ENCODE measurements around the gene SCGB3A1. TPM values are rescaled to one million over a fixed set of nuclear protein-coding genes. Genes with fewer than 3 reads are reported as not detected.

SCGB3A1 gene
- total and polyA plus RNA-seq, 5 donors, result not detected

- intact Hi-C loops (cut with DNase I), result no loop called here
- DNase-seq (peak in 1 of 3 donors; percentile 34), ATAC-seq (no peak)
- no peak overlapping the region for H3K27ac ChIP-seq (ENCODE audit: low read length)
- H3K4me3 ChIP-seq (ENCODE audit: low read length), result no peak overlapping the region
- no peaks in the 10 kb centered on the region for H3K4me1 ChIP-seq (ENCODE audit: control insufficient read depth, insufficient read depth, low read length)
- 74% methylated on average over 36 of the region's 36 CpGs for whole genome bisulfite sequencing
- no peaks in the 10 kb centered on the region for H3K27me3 ChIP-seq (ENCODE audit: control insufficient read depth, insufficient read depth)
- H3K9me3 ChIP-seq (ENCODE audit: control insufficient read depth, low read length), result no peaks in the 10 kb centered on the region
Measured at GRCh38 chr5:180631549-180632383, 40.5 kb upstream of the SCGB3A1 start.

GRCh38 chr5:180630426-180630825, 39.1 kb upstream of the SCGB3A1 start:
- intact Hi-C loops (cut with DNase I), result no loop called here
- Histone ChIP-seq H3K9me3 (ENCODE audit: control insufficient read depth, low read length) (no peaks in the 10 kb centered on the region), H3K27ac (ENCODE audit: low read length) (no peak overlapping the region), H3K27me3 (ENCODE audit: control insufficient read depth, insufficient read depth) (no peaks in the 10 kb centered on the region), H3K4me1 (ENCODE audit: control insufficient read depth, insufficient read depth, low read length) (no peaks in the 10 kb centered on the region), H3K4me3 (ENCODE audit: low read length) (no peak overlapping the region)
- DNase-seq (peak in 2 of 3 donors; percentile 46 to 57), ATAC-seq (no peak)
- WGBS, result 89% methylated on average over 22 of the region's 22 CpGs

DNA sequence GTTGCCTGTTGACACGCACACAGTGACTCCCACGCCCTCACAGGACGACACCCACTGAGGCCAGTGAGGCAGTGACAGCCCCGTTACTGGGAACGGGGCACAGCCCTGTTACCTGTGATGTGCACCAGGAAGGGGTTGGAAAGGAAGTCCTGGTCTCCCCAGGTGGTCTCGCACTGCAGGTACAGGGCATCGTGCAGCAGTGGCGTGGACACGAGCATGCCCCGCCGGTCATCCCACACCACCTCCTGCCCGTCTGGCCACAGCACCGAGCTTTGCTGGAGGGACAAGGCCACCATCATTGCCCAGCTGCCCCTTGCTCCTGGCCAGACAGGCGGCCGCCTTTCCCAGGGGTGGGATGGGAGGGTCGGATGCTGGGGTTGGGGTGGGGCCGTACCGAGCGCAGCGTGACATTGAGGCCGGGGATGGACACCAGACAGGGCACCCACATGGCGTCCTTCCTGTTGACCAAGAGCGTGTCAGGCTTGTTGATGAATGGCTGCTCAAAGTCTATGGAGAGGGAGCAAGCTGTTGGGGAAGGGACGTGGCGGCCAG, 38.6 kb upstream of the SCGB3A1 start:
- Histone ChIP-seq H3K27me3 (ENCODE audit: control insufficient read depth, insufficient read depth) (no peaks in the 10 kb centered on the region), H3K9me3 (ENCODE audit: control insufficient read depth, low read length) (no peaks in the 10 kb centered on the region), H3K27ac (ENCODE audit: low read length) (no peak overlapping the region), H3K4me3 (ENCODE audit: low read length) (no peak overlapping the region), H3K4me1 (ENCODE audit: control insufficient read depth, insufficient read depth, low read length) (no peaks in the 10 kb centered on the region)
- ATAC-seq, result no peak
- WGBS, result 89% methylated on average over 25 of the region's 25 CpGs
- peak in 2 of 3 donors; percentile 4 to 42 for DNase-seq
- intact Hi-C loops (cut with DNase I), result no loop called here

DNA sequence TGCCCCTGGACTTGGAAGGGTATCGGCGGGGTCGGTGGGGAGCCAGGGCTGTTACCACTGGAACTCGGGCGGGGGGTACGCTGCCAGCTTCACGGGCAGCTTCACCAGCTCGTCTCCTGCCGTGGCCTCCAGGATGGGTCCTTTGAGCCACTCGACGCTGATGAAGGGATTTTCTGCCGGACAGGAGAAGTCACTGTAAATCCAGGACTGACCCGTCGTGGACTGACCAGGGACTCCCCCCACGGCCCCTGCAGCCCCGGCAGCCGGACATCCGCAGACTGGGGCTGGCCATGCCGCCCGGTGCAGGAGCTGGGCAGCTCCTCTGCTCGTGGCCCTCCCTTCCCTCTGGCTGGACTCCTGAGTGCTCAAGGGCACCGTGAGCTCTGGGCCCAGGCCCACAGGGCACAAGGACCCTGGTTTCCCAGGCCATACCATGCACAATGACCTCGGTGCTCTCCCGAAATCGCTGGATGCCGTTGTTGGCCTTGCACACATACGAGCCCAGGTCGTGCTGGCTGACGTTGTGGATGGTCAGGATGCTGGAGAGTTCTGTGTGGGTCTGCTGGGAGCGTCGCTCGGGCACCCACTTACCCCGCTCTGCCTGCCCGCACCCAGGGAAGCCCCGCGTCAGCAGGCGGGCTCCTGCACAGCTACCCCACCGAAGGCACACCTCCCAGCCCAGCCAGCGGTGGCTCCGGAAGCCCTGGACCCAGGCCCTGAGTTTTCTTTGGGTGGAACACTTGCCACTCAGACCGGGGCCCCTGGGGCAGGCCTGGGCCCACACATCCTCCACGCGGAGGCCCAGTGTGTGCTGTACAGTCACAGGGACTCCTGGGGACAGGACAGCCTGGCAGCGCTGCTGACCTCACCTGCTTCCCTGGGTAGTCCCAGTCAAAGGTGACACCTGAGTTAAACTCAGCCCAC, 37.8 kb upstream of the SCGB3A1 start:
- Histone ChIP-seq H3K9me3 (ENCODE audit: control insufficient read depth, low read length) (no peaks in the 10 kb centered on the region), H3K27me3 (ENCODE audit: control insufficient read depth, insufficient read depth) (no peaks in the 10 kb centered on the region), H3K27ac (ENCODE audit: low read length) (no peak overlapping the region), H3K4me1 (ENCODE audit: control insufficient read depth, insufficient read depth, low read length) (no peaks in the 10 kb centered on the region), H3K4me3 (ENCODE audit: low read length) (no peak overlapping the region)
- intact Hi-C loops (cut with DNase I), result no loop called here
- 87% methylated on average over 44 of the region's 44 CpGs for WGBS
- DNase-seq (peak in 1 of 3 donors; percentile 45), ATAC-seq (no peak)

DNA sequence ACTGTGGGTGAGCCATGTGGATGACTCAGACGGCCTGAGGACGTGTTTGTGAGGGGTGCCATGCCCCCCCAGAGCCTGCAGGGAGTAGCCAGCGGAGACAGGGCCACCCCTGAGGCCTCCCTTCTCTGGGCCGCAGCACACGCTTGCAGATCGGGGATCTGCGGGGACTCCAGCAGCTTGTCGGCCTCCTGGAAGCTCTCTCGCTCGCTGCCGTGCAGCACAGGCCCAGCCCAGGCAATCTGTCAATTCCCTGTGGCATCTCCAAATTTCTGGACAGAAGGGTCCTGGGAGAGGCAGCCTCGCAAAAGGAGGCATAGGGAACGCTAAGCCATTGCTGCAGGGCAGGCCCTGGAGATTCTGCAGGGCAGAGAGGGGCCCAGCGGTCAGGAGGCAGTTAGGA, 36.9 kb upstream of the SCGB3A1 start:
- WGBS, result 82% methylated on average over 14 of the region's 14 CpGs
- intact Hi-C loops (cut with DNase I), result no loop called here
- no peak overlapping the region for H3K4me3 ChIP-seq (ENCODE audit: low read length)
- no peaks in the 10 kb centered on the region for H3K4me1 ChIP-seq (ENCODE audit: control insufficient read depth, insufficient read depth, low read length)
- DNase-seq (no peak), ATAC-seq (no peak)
- no peaks in the 10 kb centered on the region for H3K9me3 ChIP-seq (ENCODE audit: control insufficient read depth, low read length)
- H3K27ac ChIP-seq (ENCODE audit: low read length), result no peak overlapping the region
- H3K27me3 ChIP-seq (ENCODE audit: control insufficient read depth, insufficient read depth), result no peaks in the 10 kb centered on the region

GRCh38 chr5:180627386-180628120, 36.3 kb upstream of the SCGB3A1 start:
- DNase-seq (peak in 2 of 3 donors; percentile 20 to 24), ATAC-seq (no peak)
- no peak overlapping the region for H3K4me3 ChIP-seq (ENCODE audit: low read length)
- WGBS, result 89% methylated on average over 12 of the region's 12 CpGs
- intact Hi-C loops (cut with DNase I), result no loop called here
- no peaks in the 10 kb centered on the region for H3K27me3 ChIP-seq (ENCODE audit: control insufficient read depth, insufficient read depth)
- no peaks in the 10 kb centered on the region for H3K9me3 ChIP-seq (ENCODE audit: control insufficient read depth, low read length)
- H3K27ac ChIP-seq (ENCODE audit: low read length), result no peak overlapping the region
- no peaks in the 10 kb centered on the region for H3K4me1 ChIP-seq (ENCODE audit: control insufficient read depth, insufficient read depth, low read length)

DNA sequence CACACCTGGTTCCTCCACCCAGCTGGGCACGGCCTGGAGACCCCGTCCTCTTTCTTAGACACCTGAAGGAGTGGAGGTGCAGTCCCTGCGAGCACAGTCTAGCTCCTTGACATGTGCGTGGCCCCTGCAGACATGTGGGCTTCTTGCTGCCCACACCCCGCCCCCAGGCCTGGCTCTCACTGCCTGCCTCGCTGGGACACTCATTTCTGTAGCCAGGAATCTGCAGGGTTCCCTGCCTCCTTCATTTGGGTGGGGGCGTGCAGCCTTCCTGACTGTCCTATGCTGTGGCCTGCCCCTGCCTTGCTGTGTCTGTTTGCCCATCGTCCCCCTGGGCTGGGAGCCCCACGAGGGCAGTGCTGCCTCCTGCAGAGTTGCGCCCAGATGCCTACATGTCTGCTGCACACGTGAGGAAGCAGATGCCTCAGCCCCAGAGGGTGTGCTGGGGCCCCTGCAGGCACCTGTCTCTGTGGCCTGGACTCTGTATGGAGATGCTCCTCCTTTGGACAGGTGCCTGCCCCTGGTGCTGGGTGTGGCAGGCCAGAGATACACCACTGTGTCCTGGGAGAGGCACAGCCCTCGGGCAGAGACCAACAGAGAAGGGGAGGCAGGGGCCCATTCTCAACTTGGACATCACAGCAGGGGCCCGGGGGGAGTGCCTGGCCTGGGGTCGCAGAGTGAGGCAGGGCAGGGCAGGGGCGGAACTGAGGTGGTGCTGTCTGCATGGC, 35.5 kb upstream of the SCGB3A1 start:
- DNase-seq, result peak in 2 of 3 donors; percentile 27 to 48
- intact Hi-C loops (cut with DNase I), result no loop called here
- Histone ChIP-seq H3K27me3 (ENCODE audit: control insufficient read depth, insufficient read depth) (no peaks in the 10 kb centered on the region), H3K27ac (ENCODE audit: low read length) (no peak overlapping the region), H3K4me1 (ENCODE audit: control insufficient read depth, insufficient read depth, low read length) (no peaks in the 10 kb centered on the region), H3K4me3 (ENCODE audit: low read length) (no peak overlapping the region), H3K9me3 (ENCODE audit: control insufficient read depth, low read length) (no peaks in the 10 kb centered on the region)
- ATAC-seq, result no peak
- 81% methylated on average over 15 of the region's 15 CpGs for WGBS

DNA sequence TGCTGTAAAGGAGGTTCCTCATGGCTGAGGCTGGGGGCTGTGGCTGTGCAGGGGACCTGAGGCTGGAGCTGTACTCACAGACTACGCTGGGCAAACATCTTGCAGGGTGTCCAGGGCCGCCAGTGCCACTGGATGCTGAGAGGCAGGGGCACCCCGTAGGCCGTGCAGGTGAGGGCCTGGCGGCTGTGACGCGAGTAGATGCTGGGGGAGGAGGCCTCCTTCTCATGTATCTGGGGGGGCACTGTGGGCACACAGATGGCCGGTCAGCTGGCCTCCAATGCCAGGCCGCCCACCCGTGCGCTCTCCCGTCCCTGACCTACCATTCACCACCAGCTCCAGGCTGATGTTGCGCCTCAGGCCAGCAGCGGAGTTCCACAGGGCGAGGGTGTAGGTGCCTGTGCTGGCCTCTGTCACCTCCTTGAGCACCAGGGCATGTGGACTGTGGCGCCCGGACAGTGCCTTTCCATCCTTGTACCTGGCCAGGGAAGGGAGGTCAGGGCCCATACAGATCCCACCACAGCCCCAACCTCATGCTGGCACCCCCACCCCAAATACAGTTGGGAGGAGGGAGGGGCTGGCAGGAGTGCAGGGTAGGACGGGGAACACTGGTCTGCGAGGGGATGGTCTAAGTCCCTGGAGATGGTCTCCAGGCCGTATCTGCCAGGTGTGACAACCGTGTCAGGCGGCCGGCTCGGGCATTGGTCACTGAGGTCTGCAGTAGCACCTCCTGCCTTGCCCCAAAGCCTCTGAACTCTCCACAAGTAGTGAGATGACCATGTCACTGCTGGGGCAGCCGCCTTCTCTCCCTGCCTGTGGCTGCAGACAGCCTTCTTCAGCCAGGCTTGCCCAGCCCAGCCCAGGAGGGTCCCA, 34.7 kb upstream of the SCGB3A1 start:
- peak in 2 of 3 donors; percentile 28 to 52 for DNase-seq
- Histone ChIP-seq H3K4me1 (ENCODE audit: control insufficient read depth, insufficient read depth, low read length) (no peaks in the 10 kb centered on the region), H3K4me3 (ENCODE audit: low read length) (no peak overlapping the region), H3K27ac (ENCODE audit: low read length) (no peak overlapping the region), H3K27me3 (ENCODE audit: control insufficient read depth, insufficient read depth) (no peaks in the 10 kb centered on the region), H3K9me3 (ENCODE audit: control insufficient read depth, low read length) (no peaks in the 10 kb centered on the region)
- ATAC-seq, result no peak
- intact Hi-C loops (cut with DNase I), result no loop called here
- 89% methylated on average over 25 of the region's 25 CpGs for WGBS

GRCh38 chr5:180625125-180625790, 34.0 kb upstream of the SCGB3A1 start:
- H3K4me1 ChIP-seq (ENCODE audit: control insufficient read depth, insufficient read depth, low read length), result no peaks in the 10 kb centered on the region
- no peaks in the 10 kb centered on the region for H3K9me3 ChIP-seq (ENCODE audit: control insufficient read depth, low read length)
- no peak overlapping the region for H3K4me3 ChIP-seq (ENCODE audit: low read length)
- no peak overlapping the region for H3K27ac ChIP-seq (ENCODE audit: low read length)
- WGBS, result 84% methylated on average over 10 of the region's 10 CpGs
- H3K27me3 ChIP-seq (ENCODE audit: control insufficient read depth, insufficient read depth), result no peaks in the 10 kb centered on the region
- peak in 2 of 3 donors; percentile 22 to 25 for DNase-seq
- intact Hi-C loops (cut with DNase I), result no loop called here
- no peak for ATAC-seq

Data from right cardiac atrium (tissue), 5 donors.